Thoracic aorta (tissue), 2 donors: ENCODE data around the gene CARNS1. TPM values are rescaled to one million over a fixed set of nuclear protein-coding genes. Genes with fewer than 3 reads are reported as not detected.

ENCODE experiments used
- ATAC-seq: fragments of 150-250 bp; one replicate; pipeline ENCODE4 v1.8.0; 2017; ENCODE audit warnings: low read depth; ENCODE audit not compliant: insufficient number of reproducible peaks, low FRiP score
- DNase-seq: peaks from one replicate; pipeline ENCODE4 v3.0.0-alpha.2; 2020; ENCODE audit warnings: low spot score
- H3K27ac ChIP-seq, 2 donors: fragments of 200-600 bp; sonication (generic); 1 replicate in 1 of 2; 2 replicates in 1 of 2; pipeline ENCODE4 v1.5.1; 2016; ENCODE audit warnings: mild to moderate bottlenecking in 2 of 2, moderate library complexity in 2 of 2
- H3K27me3 ChIP-seq: fragments of 200-600 bp; sonication (generic); replicated peaks from 2 replicates; pipeline ENCODE4 v1.6.0; 2016; ENCODE audit warnings: mild to moderate bottlenecking; ENCODE audit not compliant: insufficient read depth
- H3K36me3 ChIP-seq: fragments of 200-600 bp; sonication (generic); one replicate; pipeline ENCODE4 v1.5.1; 2016
- H3K4me1 ChIP-seq, 2 donors: fragments of 200-600 bp; sonication (generic); 1 replicate in 1 of 2; 2 replicates in 1 of 2; pipeline versions ENCODE4 v1.5.1 to v1.6.0; 2016; ENCODE audit warnings: low read depth in 2 of 2, mild to moderate bottlenecking in 1 of 2; ENCODE audit not compliant: control insufficient read depth in 1 of 2
- H3K4me3 ChIP-seq: fragments of 200-600 bp; sonication (generic); 2 replicates; pipeline ENCODE4 v1.5.1; 2016; ENCODE audit warnings: mild to moderate bottlenecking
- H3K9me3 ChIP-seq: fragments of 200-600 bp; sonication (generic); 2 replicates; pipeline ENCODE4 v1.5.1; 2016
- total RNA-seq, 2 donors: library from RNA; depleted of rRNA; stranded (reverse); fragments of >200 nt; gene quantifications; one replicate each; pipeline versions ENCODE4 v1.1.0 to v1.2.3, GENCODE V29; 2016
- TF ChIP-seq, protein P1 (sequence below): fragments of 200-600 bp; sonication (generic); IDR thresholded peaks from one replicate; pipeline ENCODE4 v1.5.1; 2019; ENCODE audit warnings: antibody characterized with exemption

CARNS1 gene
- total RNA-seq, 2 donors from 2014 or later, result 7.9 to 10.8 TPM

- ATAC-seq (no peak), DNase-seq (no peak)
- no peaks in the 10 kb centered on the region for H3K9me3 ChIP-seq
- H3K36me3 ChIP-seq, result peaks cover 41% of the 10 kb centered on the region
- H3K27me3 ChIP-seq, result no peaks in the 10 kb centered on the region
- H3K4me1 ChIP-seq, result peaks cover 3 to 20% of the 10 kb centered on the region in 2 donors
- H3K27ac ChIP-seq, result no peak overlapping the region
- TF ChIP-seq, protein P1, sequence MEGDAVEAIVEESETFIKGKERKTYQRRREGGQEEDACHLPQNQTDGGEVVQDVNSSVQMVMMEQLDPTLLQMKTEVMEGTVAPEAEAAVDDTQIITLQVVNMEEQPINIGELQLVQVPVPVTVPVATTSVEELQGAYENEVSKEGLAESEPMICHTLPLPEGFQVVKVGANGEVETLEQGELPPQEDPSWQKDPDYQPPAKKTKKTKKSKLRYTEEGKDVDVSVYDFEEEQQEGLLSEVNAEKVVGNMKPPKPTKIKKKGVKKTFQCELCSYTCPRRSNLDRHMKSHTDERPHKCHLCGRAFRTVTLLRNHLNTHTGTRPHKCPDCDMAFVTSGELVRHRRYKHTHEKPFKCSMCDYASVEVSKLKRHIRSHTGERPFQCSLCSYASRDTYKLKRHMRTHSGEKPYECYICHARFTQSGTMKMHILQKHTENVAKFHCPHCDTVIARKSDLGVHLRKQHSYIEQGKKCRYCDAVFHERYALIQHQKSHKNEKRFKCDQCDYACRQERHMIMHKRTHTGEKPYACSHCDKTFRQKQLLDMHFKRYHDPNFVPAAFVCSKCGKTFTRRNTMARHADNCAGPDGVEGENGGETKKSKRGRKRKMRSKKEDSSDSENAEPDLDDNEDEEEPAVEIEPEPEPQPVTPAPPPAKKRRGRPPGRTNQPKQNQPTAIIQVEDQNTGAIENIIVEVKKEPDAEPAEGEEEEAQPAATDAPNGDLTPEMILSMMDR, result no peak
- H3K4me3 ChIP-seq, result no peak overlapping the region
Measured at GRCh38 chr11:67435031-67435726, 19.7 kb downstream of the CARNS1 start.

DNA sequence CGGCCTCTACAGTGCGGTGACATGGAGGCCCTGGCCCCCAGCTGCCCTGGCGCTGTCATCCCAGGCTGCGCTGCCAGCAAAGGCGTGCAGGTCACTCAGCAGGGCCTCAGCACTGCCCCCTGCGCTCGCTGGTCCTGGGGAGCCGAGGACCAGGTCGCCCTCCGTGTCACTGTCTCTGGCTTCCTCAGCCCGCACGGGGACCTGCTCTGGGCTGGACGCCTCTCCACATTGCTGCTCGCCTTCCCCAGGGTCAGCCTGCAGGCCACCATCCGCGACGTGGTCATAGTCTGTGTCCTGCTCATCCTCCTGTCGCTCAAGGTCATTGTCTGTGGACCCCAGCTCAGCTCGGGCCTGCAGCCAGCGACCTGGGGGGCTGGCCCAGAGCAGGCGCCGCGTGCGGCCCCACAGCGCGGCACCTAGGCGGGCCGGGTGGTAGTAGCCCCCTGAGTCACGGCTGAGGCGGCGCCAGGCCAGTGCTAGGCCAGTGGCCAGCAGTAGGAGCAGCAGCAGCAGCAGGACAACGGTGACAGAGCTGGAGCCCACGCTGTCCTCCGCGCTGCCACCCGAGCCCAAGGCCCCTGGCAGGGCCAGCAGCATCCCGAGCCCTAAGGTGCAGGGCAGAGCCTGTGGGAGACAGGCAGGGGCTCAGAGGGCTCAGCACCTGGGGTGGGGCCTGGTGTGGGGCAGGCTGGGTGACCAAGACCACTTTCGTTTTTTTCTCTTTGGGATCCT, 20.4 kb downstream of the CARNS1 start:
- TF ChIP-seq, protein P1, result no peak
- H3K4me1 ChIP-seq, result peaks cover 6 to 25% of the 10 kb centered on the region in 2 donors
- ATAC-seq, result no peak
- peak overlapping the region; percentile 14 for H3K4me3 ChIP-seq
- peak overlapping the region in 1 of 2 donors; percentile 41 for H3K27ac ChIP-seq
- no peak for DNase-seq
- peaks cover 42% of the 10 kb centered on the region for H3K36me3 ChIP-seq
- H3K27me3 ChIP-seq, result no peaks in the 10 kb centered on the region
- no peaks in the 10 kb centered on the region for H3K9me3 ChIP-seq

GRCh38 chr11:67436459-67437081, 21.1 kb downstream of the CARNS1 start:
- peaks cover 6 to 25% of the 10 kb centered on the region in 2 donors for H3K4me1 ChIP-seq
- DNase-seq (no peak), ATAC-seq (no peak)
- peak overlapping the region in 1 of 2 donors; percentile 41 for H3K27ac ChIP-seq
- no peaks in the 10 kb centered on the region for H3K9me3 ChIP-seq
- peaks cover 36% of the 10 kb centered on the region for H3K36me3 ChIP-seq
- H3K27me3 ChIP-seq, result no peaks in the 10 kb centered on the region
- TF ChIP-seq, protein P1, result no peak
- peak overlapping the region; percentile 45 for H3K4me3 ChIP-seq

- H3K4me1 ChIP-seq, result peaks cover 7 to 28% of the 10 kb centered on the region in 2 donors
- H3K4me3 ChIP-seq, result peak within 1 kb of the TSS; percentile 45
- ATAC-seq, result no peak
- H3K36me3 ChIP-seq, result peaks cover 34% of the 10 kb centered on the region
- DNase-seq, result no peak
- H3K27me3 ChIP-seq, result no peaks in the 10 kb centered on the region
- H3K9me3 ChIP-seq, result no peaks in the 10 kb centered on the region
- TF ChIP-seq, protein P1, result no peak
- H3K27ac ChIP-seq, result no peak within 1 kb of the TSS
Measured at GRCh38 chr11:67437082-67437808, 21.8 kb downstream of the CARNS1 start, which contains the start of gene PTPRCAP. PTPRCAP (minus strand) TSS chr11:67437682; CDS start chr11:67437619, 63 bp downstream.
